Endothelial cell of umbilical vein (primary cell): ENCODE measurements around the gene NPLOC4.

Experiments used
- EZH2 ChIP-seq: IDR thresholded peaks from 2 replicates; pipeline ENCODE4 v1.6.1; 2012; ENCODE audit warnings: borderline replicate concordance, low read depth, mild to moderate bottlenecking, moderate library complexity, low read length, inconsistent platforms; ENCODE audit not compliant: severe bottlenecking
- TF ChIP-seq, protein P1 (sequence below), 2 donors: IDR thresholded peaks; 1 replicate in 1 of 2; 2 replicates in 1 of 2; pipeline ENCODE4 v1.5.1; 2011; ENCODE audit warnings: low read length in 2 of 2, mild to moderate bottlenecking in 2 of 2, moderate library complexity in 2 of 2, control low read depth in 1 of 2, inconsistent platforms in 1 of 2, low read depth in 1 of 2; ENCODE audit not compliant: insufficient read depth in 1 of 2; ENCODE audit errors: extremely low read depth in 1 of 2

DNA sequence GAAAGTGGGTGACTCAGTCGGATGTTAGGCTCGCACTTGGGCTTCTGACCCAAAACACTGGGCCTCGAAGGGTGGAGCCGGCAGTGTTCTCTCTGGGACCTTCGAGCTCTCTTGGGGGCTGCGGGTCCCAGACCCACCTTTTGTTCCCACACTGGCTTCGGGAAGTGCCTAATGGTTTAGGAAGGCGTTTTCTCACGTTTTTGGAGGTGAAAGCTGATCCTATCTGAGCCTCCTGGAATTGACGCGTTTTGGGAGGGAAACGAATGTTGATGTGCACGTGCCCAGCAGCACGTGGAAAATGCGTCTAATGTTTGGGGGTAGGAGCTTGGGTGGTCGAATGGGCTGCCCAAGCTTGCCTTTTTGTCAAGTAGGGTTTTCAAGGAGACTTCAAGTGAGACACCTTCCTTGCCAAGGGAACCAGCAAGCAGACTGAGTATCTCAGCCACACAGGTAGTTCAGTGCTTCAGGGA is 47.6 kb upstream of the NPLOC4 start:
- TF ChIP-seq, protein P1, sequence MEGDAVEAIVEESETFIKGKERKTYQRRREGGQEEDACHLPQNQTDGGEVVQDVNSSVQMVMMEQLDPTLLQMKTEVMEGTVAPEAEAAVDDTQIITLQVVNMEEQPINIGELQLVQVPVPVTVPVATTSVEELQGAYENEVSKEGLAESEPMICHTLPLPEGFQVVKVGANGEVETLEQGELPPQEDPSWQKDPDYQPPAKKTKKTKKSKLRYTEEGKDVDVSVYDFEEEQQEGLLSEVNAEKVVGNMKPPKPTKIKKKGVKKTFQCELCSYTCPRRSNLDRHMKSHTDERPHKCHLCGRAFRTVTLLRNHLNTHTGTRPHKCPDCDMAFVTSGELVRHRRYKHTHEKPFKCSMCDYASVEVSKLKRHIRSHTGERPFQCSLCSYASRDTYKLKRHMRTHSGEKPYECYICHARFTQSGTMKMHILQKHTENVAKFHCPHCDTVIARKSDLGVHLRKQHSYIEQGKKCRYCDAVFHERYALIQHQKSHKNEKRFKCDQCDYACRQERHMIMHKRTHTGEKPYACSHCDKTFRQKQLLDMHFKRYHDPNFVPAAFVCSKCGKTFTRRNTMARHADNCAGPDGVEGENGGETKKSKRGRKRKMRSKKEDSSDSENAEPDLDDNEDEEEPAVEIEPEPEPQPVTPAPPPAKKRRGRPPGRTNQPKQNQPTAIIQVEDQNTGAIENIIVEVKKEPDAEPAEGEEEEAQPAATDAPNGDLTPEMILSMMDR (IDR thresholded peaks at IDR 0.05; ENCODE audit: extremely low read depth in 1 of 2, insufficient read depth in 1 of 2, low read depth in 1 of 2, low read length in 2 of 2), result no peak
- no peak for TF ChIP-seq EZH2
